ENCODE results near the gene RNF182. TPM values are rescaled to one million over a fixed set of nuclear protein-coding genes. Genes with fewer than 3 reads are reported as not detected.
"Not testable (repeated sequence)": the region's sequence is repeated elsewhere in the genome, so short reads cannot be mapped to it uniquely, and the experiment has no call there.

The RNF182 gene
- total RNA-seq, 1 donor from 2014 or later: 4.2 TPM

- DNase-seq (ENCODE audit: low spot score in 2 of 2, unreplicated experiment in 2 of 2): peak in 1 of 2 experiments; percentile 40
- no peak for TF ChIP-seq CTCF (IDR thresholded peaks at IDR 0.05; ENCODE audit: unreplicated experiment)
- Mint-ChIP-seq H3K9me3 (peaks cover 8% of the 10 kb centered on the region), H3K27ac (peak overlapping the region; percentile 2), H3K4me3 (peak overlapping the region; percentile 42), H3K4me1 (peaks cover 13% of the 10 kb centered on the region), H3K36me3 (no peaks in the 10 kb centered on the region), H3K27me3 (ENCODE audit: low read depth) (peaks cover 11% of the 10 kb centered on the region)
Observed at GRCh38 chr6:14017626-14018475, 93.1 kb downstream of the RNF182 start.

DNA sequence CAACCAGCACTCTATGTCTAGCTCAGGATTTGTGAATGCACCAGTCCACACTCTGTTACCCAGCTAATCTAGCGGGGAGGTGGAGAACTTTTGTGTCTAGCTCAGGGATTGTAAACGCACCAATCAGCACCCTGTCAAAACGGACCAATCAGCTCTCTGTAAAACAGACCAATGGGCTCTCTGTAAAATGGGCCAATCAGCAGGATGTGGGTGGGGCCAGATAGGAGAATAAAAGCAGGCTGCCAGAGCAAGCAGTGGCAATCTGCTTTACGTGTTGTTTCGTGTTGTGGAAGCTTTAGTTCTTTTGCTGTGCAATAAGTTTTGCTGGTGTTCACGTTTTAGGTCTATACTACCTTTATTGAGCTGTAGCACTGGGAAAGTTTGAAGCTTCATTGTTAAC is 93.8 kb downstream of the RNF182 start:
- Mint-ChIP-seq H3K4me3 (peak overlapping the region; percentile 42), H3K4me1 (peaks cover 13% of the 10 kb centered on the region), H3K27me3 (ENCODE audit: low read depth) (peaks cover 11% of the 10 kb centered on the region)
- not testable (repeated sequence) for H3K9me3 Mint-ChIP-seq; H3K36me3 Mint-ChIP-seq; H3K27ac Mint-ChIP-seq; DNase-seq (ENCODE audit: low spot score in 2 of 2, unreplicated experiment in 2 of 2)

DNA sequence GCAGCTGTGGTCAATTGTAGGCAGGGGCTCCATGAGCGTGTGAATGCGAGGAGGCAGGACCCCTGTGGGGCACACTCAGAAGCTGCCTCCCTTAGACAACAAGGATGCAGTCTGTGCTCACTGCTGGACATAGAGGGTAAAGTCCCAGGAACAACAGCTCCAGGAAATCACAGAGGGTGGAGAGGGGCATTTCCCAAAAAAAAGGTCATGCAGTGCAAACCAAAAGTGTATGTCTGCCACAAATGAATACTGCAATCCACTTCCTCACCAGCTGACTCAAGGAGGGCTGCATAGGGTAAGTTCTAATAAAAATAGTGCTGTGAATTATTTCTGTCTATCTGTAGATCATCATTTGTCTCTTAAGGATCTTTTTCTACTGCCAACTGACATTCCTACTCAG is 95.8 kb downstream of the RNF182 start:
- H3K36me3 Mint-ChIP-seq: no peaks in the 10 kb centered on the region
- peaks cover 13% of the 10 kb centered on the region for H3K4me1 Mint-ChIP-seq
- peaks cover 14% of the 10 kb centered on the region for H3K27me3 Mint-ChIP-seq (ENCODE audit: low read depth)
- H3K9me3 Mint-ChIP-seq: peaks cover 8% of the 10 kb centered on the region
- H3K4me3 Mint-ChIP-seq: no peak overlapping the region
- no peak for DNase-seq (ENCODE audit: low spot score in 2 of 2, unreplicated experiment in 2 of 2)
- TF ChIP-seq CTCF (IDR thresholded peaks at IDR 0.05; ENCODE audit: unreplicated experiment): no peak
- no peak overlapping the region for H3K27ac Mint-ChIP-seq

GRCh38 chr6:14021449-14021848 is 96.7 kb downstream of the RNF182 start:
- H3K36me3 Mint-ChIP-seq: no peaks in the 10 kb centered on the region
- H3K4me3 Mint-ChIP-seq: no peak overlapping the region

GRCh38 chr6:14022673-14023072 is 97.9 kb downstream of the RNF182 start:
- no peak for TF ChIP-seq CTCF (IDR thresholded peaks at IDR 0.05; ENCODE audit: unreplicated experiment)
- H3K27ac Mint-ChIP-seq: no peak overlapping the region
- peaks cover 8% of the 10 kb centered on the region for H3K9me3 Mint-ChIP-seq
- DNase-seq (ENCODE audit: low spot score in 2 of 2, unreplicated experiment in 2 of 2): no peak
- H3K27me3 Mint-ChIP-seq (ENCODE audit: low read depth): peaks cover 15% of the 10 kb centered on the region
- no peaks in the 10 kb centered on the region for H3K36me3 Mint-ChIP-seq
- peaks cover under 1% of the 10 kb centered on the region for H3K4me1 Mint-ChIP-seq
- no peak overlapping the region for H3K4me3 Mint-ChIP-seq

More at GRCh38 chr6:14021449-14021848, 96.7 kb downstream of the RNF182 start:
- no peak for TF ChIP-seq CTCF (IDR thresholded peaks at IDR 0.05; ENCODE audit: unreplicated experiment)
- H3K27me3 Mint-ChIP-seq (ENCODE audit: low read depth): peaks cover 13% of the 10 kb centered on the region
- peaks cover 8% of the 10 kb centered on the region for H3K9me3 Mint-ChIP-seq
- peaks cover 13% of the 10 kb centered on the region for H3K4me1 Mint-ChIP-seq
- DNase-seq (ENCODE audit: low spot score in 2 of 2, unreplicated experiment in 2 of 2): no peak
- H3K27ac Mint-ChIP-seq: no peak overlapping the region

GRCh38 chr6:14023855-14024254 is 99.1 kb downstream of the RNF182 start:
- no peaks in the 10 kb centered on the region for H3K36me3 Mint-ChIP-seq
- no peak overlapping the region for H3K27ac Mint-ChIP-seq
- peaks cover 3% of the 10 kb centered on the region for H3K9me3 Mint-ChIP-seq
- no peak overlapping the region for H3K4me3 Mint-ChIP-seq
- DNase-seq (ENCODE audit: low spot score in 2 of 2, unreplicated experiment in 2 of 2): no peak
- no peaks in the 10 kb centered on the region for H3K4me1 Mint-ChIP-seq
- H3K27me3 Mint-ChIP-seq (ENCODE audit: low read depth): peaks cover 18% of the 10 kb centered on the region
- TF ChIP-seq CTCF (IDR thresholded peaks at IDR 0.05; ENCODE audit: unreplicated experiment): no peak
